BJ (cell line): ENCODE measurements around the gene TGIF2. TPM values are rescaled to one million over a fixed set of nuclear protein-coding genes. Genes with fewer than 3 reads are reported as not detected.
A peak's percentile ranks its signal among the peaks of the same experiment; 100 is the strongest.

ENCODE experiments used
- CTCF ChIA-PET: fragments of 350-600 bp; formaldehyde crosslinking; extraction: SDS; loops from one replicate; lab custom pipeline; 2021; ENCODE audit warnings: antibody characterized with exemption, inconsistent platforms; lab: Yijun Ruan, JAX
- POLR2A ChIA-PET: fragments of 300-600 bp; sonication (Branson Sonifier 250); formaldehyde crosslinking; extraction: SDS; loops from one replicate; lab custom pipeline; 2021; ENCODE audit warnings: antibody characterized with exemption; lab: Charles Lee
- DNase-seq: peaks from one replicate; pipeline ENCODE4 v3.0.0-alpha.2; 2011; ENCODE audit warnings: low read depth
- H3K27me3 ChIP-seq: 2 replicates; pipeline ENCODE4 v1.6.0; 2011; ENCODE audit warnings: low read length; ENCODE audit not compliant: control insufficient read depth, insufficient read depth
- H3K36me3 ChIP-seq: 2 replicates; pipeline ENCODE4 v1.5.1; 2011; ENCODE audit warnings: low read length; ENCODE audit not compliant: control insufficient read depth, insufficient read depth
- H3K4me3 ChIP-seq: 2 replicates; pipeline ENCODE4 v1.5.1; 2011; ENCODE audit warnings: low read depth, mild to moderate bottlenecking, control low read depth, low read length
- polyA minus RNA-seq: library from RNA; depleted of rRNA, polyadenylated mRNA; stranded (reverse); fragments of >200 nt; gene quantifications from 2 replicates; pipeline ENCODE4 v1.2.3, GENCODE V29; 2011; rRNA and poly(A)+ RNA removed
- polyA plus RNA-seq: library from polyadenylated mRNA; depleted of rRNA; stranded (reverse); fragments of >200 nt; gene quantifications from 2 replicates; pipeline ENCODE4 v1.2.3, GENCODE V29; 2011; rRNA removed
- TF ChIP-seq, protein P1 (sequence below): IDR thresholded peaks from 2 replicates; pipeline ENCODE4 v1.5.1; 2011; ENCODE audit warnings: low read depth, mild to moderate bottlenecking, control low read depth, inconsistent platforms, low read length, moderate library complexity; ENCODE audit not compliant: insufficient read depth

TGIF2 gene
- 8.3 and 10.8 TPM in 2 replicates for polyA plus RNA-seq
- 9.2 and 15.1 TPM in 2 replicates for polyA minus RNA-seq

DNA sequence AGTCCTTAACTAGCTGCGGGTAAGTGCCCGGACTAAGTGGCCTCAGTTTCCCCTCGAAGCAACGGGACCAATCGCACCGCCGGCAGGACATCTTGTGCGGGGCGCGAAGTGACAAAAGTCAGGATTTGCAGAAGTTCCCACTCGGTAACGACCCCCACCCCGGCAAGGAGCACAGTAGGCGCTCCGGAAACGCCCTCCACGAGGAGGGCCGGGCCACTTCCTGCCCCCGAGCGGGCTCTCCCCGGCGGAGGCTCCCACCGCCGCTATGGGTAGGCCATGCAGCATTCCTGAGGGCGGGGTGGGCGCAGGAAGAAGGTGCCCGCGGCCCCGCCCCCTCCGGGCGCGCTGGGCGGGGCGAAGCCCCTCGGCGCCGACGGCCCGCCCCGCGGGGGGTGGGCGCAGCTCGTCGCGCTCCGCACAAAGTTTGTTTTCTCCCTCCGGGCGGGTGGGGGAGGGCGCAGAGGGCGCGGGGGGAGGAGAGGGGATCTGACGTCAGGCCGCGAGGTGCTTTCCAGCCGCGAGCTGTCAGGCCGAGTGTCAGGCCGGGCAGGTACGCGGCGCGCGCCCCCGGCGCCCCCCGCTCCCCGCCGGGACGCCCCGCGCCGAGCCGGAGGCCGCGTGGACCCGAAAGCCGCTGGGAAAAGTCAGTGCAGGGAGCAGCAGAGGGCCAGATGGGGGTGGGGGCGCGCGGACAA lies at the start of gene TGIF2:
Gene TGIF2, plus strand, starts transcription at position 495 of the 695 bp plus-strand sequence. CDS start 5,178 bp downstream, outside the sequence.
- Histone ChIP-seq H3K36me3 (no peaks in the 10 kb centered on the region), H3K27me3 (no peaks in the 10 kb centered on the region), H3K4me3 (peak within 1 kb of the TSS; percentile 85)
- ChIA-PET POLR2A (no interaction called here), CTCF (interaction anchor here (1.1 to 2.1 kb wide), 6 partner anchors 16 to 347 kb away, joined by 3 to 7 read pairs (median 4); no protein-coding TSS in a partner anchor)
- peak; percentile 37 for DNase-seq
- TF ChIP-seq, protein P1, sequence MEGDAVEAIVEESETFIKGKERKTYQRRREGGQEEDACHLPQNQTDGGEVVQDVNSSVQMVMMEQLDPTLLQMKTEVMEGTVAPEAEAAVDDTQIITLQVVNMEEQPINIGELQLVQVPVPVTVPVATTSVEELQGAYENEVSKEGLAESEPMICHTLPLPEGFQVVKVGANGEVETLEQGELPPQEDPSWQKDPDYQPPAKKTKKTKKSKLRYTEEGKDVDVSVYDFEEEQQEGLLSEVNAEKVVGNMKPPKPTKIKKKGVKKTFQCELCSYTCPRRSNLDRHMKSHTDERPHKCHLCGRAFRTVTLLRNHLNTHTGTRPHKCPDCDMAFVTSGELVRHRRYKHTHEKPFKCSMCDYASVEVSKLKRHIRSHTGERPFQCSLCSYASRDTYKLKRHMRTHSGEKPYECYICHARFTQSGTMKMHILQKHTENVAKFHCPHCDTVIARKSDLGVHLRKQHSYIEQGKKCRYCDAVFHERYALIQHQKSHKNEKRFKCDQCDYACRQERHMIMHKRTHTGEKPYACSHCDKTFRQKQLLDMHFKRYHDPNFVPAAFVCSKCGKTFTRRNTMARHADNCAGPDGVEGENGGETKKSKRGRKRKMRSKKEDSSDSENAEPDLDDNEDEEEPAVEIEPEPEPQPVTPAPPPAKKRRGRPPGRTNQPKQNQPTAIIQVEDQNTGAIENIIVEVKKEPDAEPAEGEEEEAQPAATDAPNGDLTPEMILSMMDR, result no peak

DNA sequence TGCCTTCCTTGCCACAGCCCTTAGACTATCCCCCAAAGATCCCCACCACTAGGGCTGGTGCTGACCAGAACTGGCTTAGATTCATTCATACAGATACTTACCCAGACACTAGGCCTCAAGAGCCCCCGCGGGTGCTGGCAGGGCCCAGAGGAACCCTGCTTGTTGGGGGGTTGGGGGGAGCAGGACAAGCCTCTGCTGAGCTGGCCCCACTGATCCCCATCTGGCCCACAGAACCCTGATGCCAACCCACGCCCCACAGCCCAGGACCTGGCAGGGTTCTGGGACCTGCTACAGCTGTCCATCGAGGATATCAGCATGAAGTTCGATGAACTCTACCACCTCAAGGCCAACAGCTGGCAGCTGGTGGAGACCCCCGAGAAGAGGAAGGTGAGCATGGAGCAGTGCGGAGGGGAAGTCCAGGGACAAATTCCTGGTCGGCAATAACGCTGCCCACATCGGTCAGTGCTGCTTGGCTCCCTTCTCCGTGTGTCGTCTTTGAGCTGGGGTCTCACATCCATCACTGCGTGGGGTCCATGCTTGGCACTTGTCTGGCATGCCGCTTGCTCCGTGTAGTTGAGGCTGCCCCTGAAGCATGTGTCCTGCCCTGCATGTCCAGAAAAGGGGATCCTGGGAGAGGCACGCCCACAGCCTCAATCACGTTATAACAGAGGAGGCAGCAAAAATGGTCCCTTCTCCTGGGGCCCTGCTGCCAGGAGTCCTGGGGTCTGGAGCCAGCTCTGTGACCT lies 47.6 kb upstream of the TGIF2 start:
- TF ChIP-seq, protein P1, result no peak
- Histone ChIP-seq H3K4me3 (no peak overlapping the region), H3K27me3 (no peaks in the 10 kb centered on the region), H3K36me3 (peaks cover 43% of the 10 kb centered on the region)
- ChIA-PET POLR2A (no interaction called here), CTCF (interaction anchor here (0.8 kb wide), 1 partner anchor 79 kb away, joined by 3 read pairs; the partner anchor contains the start of gene RAB5IF)
- no peak for DNase-seq

DNA sequence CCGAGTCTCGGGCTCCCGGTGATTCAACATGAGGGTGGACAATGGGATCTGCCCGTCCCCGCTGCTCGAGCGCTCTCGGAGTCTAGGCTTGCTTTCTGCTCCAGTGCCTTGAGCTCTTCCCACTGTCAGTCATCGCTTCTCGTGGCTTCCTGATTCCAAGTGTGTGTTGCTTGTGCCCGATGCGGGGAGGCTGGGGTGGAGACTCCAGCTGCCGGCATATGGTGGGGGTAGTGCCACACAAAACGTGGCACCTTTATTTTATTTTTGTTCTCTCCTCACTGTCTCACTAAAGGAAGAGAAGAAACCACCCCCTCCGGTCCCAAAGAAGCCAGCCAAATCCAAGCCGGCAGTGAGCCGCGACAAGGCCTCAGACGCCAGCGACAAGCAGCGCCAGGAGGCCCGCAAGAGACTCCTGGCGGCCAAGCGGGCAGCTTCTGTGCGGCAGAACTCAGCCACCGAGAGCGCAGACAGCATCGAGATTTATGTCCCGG lies 46.8 kb upstream of the TGIF2 start:
- TF ChIP-seq, protein P1, result no peak
- CTCF ChIA-PET, result interaction anchor here (0.8 kb wide), 1 partner anchor 79 kb away, joined by 3 read pairs; the partner anchor contains the start of gene RAB5IF
- H3K36me3 ChIP-seq, result peaks cover 43% of the 10 kb centered on the region

DNA sequence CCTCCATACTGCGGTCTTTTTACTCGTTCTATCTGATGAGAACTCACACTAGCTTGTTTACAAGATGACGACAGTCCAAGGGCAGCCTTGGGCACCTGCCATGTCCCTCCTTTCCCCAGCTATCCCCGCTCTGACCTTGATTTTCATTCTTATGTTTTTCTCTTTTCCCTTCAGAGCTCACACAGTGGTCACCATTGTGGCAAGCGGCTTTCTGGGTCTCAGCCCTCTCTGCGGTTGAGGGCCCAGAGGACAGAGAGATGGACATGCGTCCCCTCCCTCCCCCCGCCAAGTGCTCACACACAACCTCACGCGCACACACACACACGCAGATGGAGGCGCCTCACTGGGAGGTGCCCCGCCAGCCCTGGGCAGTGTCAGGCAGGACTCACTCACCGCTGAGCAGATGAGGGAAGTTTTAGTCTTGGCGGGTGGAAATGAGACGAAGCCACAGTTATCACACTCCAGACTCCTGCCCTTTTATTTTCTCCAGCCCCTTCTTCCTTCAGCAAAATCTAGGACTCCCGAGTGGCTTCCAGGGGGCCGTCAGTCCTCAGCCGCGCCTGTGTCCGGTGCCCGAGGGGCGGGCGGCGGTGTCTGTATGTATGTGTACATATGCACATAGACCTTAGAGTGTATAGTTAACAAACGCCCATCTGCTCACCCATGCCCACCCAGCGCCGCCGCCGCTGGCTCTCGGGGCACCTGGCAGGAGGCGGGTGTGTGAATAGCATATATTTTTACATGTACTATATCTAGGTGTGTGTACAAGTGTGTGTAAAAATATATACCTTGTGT lies 45.9 kb upstream of the TGIF2 start:
- Histone ChIP-seq H3K27me3 (no peaks in the 10 kb centered on the region), H3K36me3 (peaks cover 40% of the 10 kb centered on the region), H3K4me3 (no peak overlapping the region)
- TF ChIP-seq, protein P1, result no peak
- CTCF ChIA-PET, result no interaction called here
- DNase-seq, result no peak
- POLR2A ChIA-PET, result no interaction called here

More for the DNA sequence above, 46.8 kb upstream of the TGIF2 start:
- POLR2A ChIA-PET, result no interaction called here
- Histone ChIP-seq H3K4me3 (no peak overlapping the region), H3K27me3 (no peaks in the 10 kb centered on the region)
- DNase-seq, result no peak
